Activated T-helper 2 cell treated with anti-CD3 and anti-CD28 coated beads, Interferon-gamma antibody, Interleukin-2, Interleukin-4, amounts not matched to agents 10 μg/mL and 5 μg/mL and 100 μg/mL, durations not matched to agents 14 hours and 24 hours and 36 hours (primary cell): Measurements from ENCODE around the gene SAMM50. TPM values are rescaled to one million over a fixed set of nuclear protein-coding genes. Genes with fewer than 3 reads are reported as not detected.

Experiments
- DNase-seq: peaks from one replicate; pipeline ENCODE4 v3.0.0; 2021; ENCODE audit warnings: low spot score
- H3K27ac Mint-ChIP-seq: one replicate; pipeline ENCODE4 v1.8.0; 2021; ENCODE audit warnings: mixed read lengths
- H3K27me3 Mint-ChIP-seq: one replicate; pipeline ENCODE4 v1.8.0; 2021; ENCODE audit warnings: low read depth, mixed read lengths
- H3K36me3 Mint-ChIP-seq: one replicate; pipeline ENCODE4 v1.8.0; 2021; ENCODE audit warnings: low read depth, mixed read lengths
- H3K4me1 Mint-ChIP-seq: one replicate; pipeline ENCODE4 v1.8.0; 2021; ENCODE audit warnings: low read depth, mixed read lengths
- H3K4me3 Mint-ChIP-seq: one replicate; pipeline ENCODE4 v1.8.0; 2021; ENCODE audit warnings: low read depth, mild to moderate bottlenecking, moderate library complexity, mixed read lengths
- H3K9me3 Mint-ChIP-seq: one replicate; pipeline ENCODE4 v1.8.0; 2021; ENCODE audit warnings: mixed read lengths
- intact Hi-C: fragments of 100-400 bp; cut with micrococcal nuclease; formaldehyde crosslinking; loops from one replicate; pipeline ENCODE4 v1.15.1; 2023
- total RNA-seq: library from RNA; stranded (reverse); gene quantifications from 2 replicates; pipeline ENCODE4 v1.2.3, GENCODE V29; 2022

Gene SAMM50
- total RNA-seq, 1 donor from 2014 or later, result 59.0 TPM

DNA sequence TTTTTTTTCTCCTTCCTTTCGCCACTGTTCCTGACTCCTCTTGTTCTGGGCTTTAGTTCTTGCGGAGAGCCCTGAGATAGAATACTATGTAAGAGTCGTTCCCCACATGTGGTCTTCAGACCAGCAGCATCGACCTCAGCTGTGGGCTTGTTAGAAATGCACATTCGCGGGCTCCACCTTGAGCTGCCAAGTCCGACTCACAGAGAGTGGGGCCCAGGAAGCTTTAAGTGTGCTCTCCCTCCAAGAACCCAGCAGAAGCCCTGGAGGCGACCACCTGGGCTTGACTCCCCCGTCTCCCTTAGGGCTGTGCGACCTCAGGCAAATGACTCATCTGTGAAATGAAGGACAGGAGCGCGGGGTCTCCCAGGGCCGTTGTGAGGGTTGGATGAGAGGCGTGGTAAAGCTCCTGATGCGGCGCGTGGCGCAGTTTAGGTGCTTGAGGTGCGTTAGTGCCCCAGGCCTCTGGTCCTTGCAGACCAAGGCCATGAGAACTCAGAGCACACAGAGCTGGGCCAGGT lies 18.8 kb downstream of the SAMM50 start:
- Mint-ChIP-seq H3K36me3 (peaks cover 68% of the 10 kb centered on the region), H3K27ac (no peak overlapping the region), H3K4me3 (no peak overlapping the region), H3K27me3 (no peaks in the 10 kb centered on the region), H3K9me3 (no peaks in the 10 kb centered on the region), H3K4me1 (no peaks in the 10 kb centered on the region)
- no peak for DNase-seq
- intact Hi-C loops, result no loop called here

DNA sequence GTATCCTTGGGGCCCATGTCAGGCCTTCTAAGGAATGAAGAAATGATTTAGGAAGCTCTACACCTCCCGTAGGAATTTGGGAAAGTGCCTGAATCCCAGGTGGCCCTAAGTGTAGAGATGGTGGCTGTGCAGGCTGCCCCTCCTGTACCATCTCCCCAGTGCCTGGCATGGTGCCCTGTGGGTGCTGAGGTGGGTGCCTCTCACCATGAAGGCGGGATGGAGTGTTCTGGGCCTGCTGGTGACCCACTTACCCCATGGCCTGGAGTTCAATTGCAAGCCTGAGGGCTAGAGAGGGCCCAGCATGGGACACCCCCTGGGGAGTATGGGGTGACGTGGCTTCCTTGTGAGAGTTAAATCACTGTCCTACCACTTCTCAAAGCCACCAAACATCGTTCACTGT lies 19.8 kb downstream of the SAMM50 start:
- no peak for DNase-seq
- Mint-ChIP-seq H3K4me3 (no peak overlapping the region), H3K4me1 (no peaks in the 10 kb centered on the region), H3K27ac (no peak overlapping the region), H3K9me3 (no peaks in the 10 kb centered on the region), H3K36me3 (peaks cover 69% of the 10 kb centered on the region), H3K27me3 (no peaks in the 10 kb centered on the region)
- intact Hi-C loops, result no loop called here

DNA sequence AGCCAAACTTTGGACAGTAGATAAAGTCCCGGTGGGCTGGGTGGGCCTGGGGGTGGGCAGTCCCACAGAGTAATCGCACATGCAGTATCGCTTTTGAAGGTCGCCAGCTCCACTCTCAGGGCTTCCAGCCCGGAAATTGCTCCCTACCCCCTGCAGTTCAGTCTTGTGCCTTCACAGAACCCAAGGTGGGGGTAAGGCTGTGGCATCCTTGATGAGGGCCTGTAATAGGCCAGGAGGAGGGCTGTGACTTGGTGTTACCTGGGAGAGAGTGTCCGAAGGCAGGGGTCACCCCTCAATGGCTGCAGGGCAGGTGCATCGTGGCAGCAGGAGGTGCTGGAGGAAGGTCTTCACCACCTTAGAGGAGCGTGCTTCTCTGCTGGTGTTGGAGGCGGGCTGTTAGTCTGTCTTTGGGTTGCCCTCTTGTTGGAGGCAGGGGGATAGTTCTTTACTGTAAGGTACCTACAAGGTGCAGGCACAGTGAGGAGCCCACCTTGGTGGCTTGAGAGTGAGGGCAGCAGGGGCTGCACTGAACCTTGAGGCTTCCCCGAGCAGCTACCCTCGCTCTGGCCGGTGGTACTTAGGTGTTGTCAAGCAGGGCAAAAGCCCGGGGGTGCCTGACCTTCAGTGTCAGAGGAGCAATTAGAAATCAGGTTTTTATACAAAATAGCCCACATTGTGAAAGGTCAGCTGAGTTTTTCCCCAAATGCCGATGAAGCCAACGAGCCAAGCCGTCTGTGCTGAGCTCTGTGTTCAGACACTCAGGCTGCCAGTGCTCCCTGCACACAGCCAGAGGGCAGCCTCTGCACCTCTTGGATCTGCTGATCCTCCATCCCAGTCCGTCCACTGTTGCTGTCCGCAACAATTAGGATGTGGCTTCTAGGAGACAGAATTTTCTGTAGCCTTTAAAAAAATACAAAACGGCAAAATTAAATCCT lies 21.9 kb downstream of the SAMM50 start:
- no peak overlapping the region for H3K27ac Mint-ChIP-seq
- H3K27me3 Mint-ChIP-seq, result no peaks in the 10 kb centered on the region
- H3K4me3 Mint-ChIP-seq, result no peak overlapping the region
- no peak for DNase-seq
- peaks cover 74% of the 10 kb centered on the region for H3K36me3 Mint-ChIP-seq
- H3K4me1 Mint-ChIP-seq, result no peaks in the 10 kb centered on the region
- H3K9me3 Mint-ChIP-seq, result no peaks in the 10 kb centered on the region
- intact Hi-C loops, result no loop called here

DNA sequence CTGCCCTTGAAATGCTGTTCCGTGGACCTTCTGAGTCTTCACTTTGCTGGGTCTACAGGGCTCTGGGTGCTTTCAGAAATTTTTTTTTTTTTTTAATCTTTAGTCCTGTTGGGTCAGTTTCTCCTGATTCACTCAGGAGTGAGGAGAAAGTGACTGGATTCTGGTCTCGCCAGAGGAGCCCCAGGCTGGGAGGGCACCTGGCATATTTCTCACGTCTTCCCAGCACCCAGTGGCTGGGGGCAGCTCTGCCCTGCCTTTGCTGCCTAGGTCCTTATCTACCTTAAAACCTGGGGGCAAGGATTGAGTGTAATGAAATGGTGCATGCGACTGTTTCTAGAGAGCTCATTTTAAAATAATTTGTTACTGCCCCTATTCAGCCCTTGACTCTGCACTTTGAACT lies 23.3 kb downstream of the SAMM50 start:
- intact Hi-C loops, result no loop called here
- Mint-ChIP-seq H3K4me3 (no peak overlapping the region), H3K27ac (no peak overlapping the region), H3K4me1 (no peaks in the 10 kb centered on the region), H3K27me3 (no peaks in the 10 kb centered on the region), H3K9me3 (no peaks in the 10 kb centered on the region), H3K36me3 (peaks cover 67% of the 10 kb centered on the region)
- no peak for DNase-seq

DNA sequence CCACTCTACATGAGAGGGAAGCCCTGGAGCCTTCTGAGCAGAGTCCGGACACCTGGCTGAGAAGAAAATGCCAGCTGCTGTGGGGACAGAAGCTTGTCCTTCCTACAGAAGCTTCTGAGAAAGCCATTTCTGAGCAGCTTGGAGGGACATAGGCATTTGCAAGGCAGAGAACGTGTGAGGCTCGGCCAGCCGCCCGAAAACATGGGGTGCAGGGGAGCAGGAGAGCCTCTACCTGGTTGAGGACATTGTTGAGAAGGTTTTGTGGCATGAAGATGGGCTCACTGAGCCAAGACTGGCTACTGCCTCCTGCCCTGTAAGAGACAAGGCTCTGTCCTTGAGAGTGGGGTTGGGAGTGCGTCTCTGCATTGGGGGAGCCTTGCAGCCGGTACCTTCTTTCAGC lies 25.3 kb downstream of the SAMM50 start:
- no peak overlapping the region for H3K4me3 Mint-ChIP-seq
- H3K27me3 Mint-ChIP-seq, result no peaks in the 10 kb centered on the region
- intact Hi-C loops, result no loop called here
- no peak for DNase-seq
- H3K4me1 Mint-ChIP-seq, result no peaks in the 10 kb centered on the region
- H3K36me3 Mint-ChIP-seq, result peaks cover 63% of the 10 kb centered on the region
- H3K27ac Mint-ChIP-seq, result no peak overlapping the region
- H3K9me3 Mint-ChIP-seq, result no peaks in the 10 kb centered on the region

DNA sequence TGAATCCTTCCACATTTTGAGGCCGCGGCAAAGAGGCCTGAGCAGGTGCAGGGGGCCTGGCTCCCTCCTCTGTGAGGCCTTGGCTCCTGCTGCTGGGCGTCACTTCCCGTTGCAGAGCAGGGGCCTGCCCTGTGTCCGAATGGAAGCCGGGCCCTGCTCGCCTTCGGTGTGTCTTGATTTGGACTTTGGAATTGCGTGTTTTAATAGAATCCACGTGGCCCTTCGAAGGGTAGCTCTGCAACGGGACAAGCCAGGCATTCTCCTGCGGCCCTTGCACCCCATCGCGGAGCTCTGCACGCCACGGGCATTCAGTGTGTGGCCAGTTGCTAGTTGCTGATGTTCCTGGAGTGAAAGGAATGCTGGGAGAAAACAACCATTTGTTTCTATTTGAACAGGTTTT lies 25.8 kb downstream of the SAMM50 start:
- intact Hi-C loops, result no loop called here
- Mint-ChIP-seq H3K27ac (no peak overlapping the region), H3K4me1 (no peaks in the 10 kb centered on the region), H3K36me3 (peaks cover 61% of the 10 kb centered on the region), H3K27me3 (no peaks in the 10 kb centered on the region), H3K9me3 (no peaks in the 10 kb centered on the region), H3K4me3 (no peak overlapping the region)
- DNase-seq, result no peak

DNA sequence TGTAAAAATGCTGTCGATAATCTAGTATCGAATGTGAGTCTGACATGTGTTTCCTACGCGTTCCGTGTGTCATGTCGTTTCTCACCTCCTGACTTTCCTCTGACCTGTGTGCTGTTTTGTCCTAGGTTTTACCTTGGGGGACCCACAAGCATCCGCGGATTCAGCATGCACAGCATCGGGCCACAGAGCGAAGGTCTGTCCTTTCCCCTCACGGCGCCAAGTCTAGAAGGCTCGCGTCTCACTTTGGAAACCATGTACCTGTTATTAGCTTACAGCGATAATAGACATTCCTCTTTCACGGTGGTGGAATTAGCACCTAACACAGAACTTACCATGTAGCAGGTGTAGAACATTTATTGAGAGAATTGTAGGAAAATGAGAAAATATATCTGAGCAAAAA lies 28.6 kb downstream of the SAMM50 start:
- Mint-ChIP-seq H3K27me3 (no peaks in the 10 kb centered on the region), H3K9me3 (no peaks in the 10 kb centered on the region), H3K4me1 (no peaks in the 10 kb centered on the region), H3K4me3 (no peak overlapping the region), H3K27ac (no peak overlapping the region), H3K36me3 (peaks cover 59% of the 10 kb centered on the region)
- no peak for DNase-seq
- intact Hi-C loops, result no loop called here

DNA sequence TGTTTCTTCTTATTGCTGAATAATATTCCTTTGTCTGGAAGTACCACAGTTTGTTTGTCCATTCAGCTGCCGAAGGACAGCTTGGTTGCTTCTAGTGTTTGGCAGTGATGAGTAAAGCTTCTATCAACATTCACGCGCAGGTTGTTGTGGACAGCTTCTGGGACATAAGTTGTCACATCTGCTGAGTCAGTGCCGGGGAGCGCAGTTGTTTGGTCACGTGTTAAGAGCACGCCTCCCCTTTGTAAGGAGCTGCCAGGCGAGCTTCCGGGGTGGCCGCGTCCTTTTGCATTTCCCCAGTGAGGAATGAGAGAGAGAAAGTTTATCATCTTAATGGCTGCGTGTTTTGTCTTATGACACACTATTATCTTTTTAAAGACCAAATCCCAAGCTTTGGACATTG lies 30.3 kb downstream of the SAMM50 start:
- Mint-ChIP-seq H3K4me1 (no peaks in the 10 kb centered on the region), H3K4me3 (no peak overlapping the region), H3K27ac (no peak overlapping the region), H3K36me3 (peaks cover 51% of the 10 kb centered on the region), H3K27me3 (no peaks in the 10 kb centered on the region), H3K9me3 (no peaks in the 10 kb centered on the region)
- DNase-seq, result no peak
- intact Hi-C loops, result no loop called here

DNA sequence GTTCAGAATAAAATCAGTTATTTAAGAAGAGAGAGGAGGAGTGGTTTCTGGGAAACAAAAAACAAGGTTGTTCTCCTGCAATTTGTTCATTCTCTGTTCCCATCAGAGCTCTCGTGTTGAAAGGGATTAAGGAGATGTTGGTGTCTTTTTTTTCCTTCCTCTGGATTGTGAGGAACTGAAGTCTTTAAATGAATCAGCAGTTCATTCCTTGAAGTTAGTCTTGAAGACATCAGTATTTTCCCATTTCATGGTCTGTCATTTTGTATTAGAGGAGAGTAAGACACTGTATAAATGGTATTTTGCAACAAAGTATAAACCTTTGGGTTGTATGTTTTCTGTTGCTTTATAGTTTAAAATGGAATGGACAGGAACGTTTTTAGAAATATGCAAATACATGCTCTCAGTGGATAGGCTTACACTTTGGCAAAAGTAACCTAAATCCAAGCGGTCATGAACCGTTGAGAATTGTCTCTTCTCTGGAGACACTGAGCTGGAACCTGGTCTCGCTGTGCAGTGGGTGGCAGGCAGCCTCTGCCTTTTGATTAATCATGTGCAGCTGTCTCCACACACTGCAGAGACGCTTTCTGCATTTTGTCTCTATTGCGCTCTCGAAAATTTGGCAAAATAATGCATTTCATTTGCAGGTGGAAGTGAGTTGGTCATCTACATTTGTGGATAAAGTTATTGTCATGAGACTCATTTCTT lies 33.0 kb downstream of the SAMM50 start:
- Mint-ChIP-seq H3K27ac (no peak overlapping the region), H3K9me3 (no peaks in the 10 kb centered on the region), H3K4me1 (peaks cover under 1% of the 10 kb centered on the region), H3K27me3 (no peaks in the 10 kb centered on the region), H3K4me3 (no peak overlapping the region), H3K36me3 (peaks cover 61% of the 10 kb centered on the region)
- intact Hi-C loops, result no loop called here
- no peak for DNase-seq

DNA sequence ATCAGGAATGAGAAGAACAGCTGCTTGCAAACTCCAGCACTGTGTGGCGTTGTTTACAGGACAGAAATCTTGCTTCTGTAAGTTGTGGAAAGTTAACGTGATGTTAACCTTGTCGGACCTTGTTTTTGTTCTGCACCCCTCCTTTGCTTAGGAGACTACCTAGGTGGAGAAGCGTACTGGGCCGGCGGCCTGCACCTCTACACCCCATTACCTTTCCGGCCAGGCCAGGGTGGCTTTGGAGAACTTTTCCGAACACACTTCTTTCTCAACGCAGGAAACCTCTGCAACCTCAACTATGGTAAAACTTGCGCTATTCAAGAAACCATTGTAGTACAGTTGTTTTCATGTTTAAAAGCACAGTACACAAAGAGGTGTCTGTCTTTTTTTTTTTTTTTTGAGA lies 33.7 kb downstream of the SAMM50 start:
- intact Hi-C loops, result no loop called here
- Mint-ChIP-seq H3K27ac (no peak overlapping the region), H3K9me3 (no peaks in the 10 kb centered on the region), H3K36me3 (peaks cover 63% of the 10 kb centered on the region), H3K4me3 (no peak overlapping the region), H3K4me1 (peaks cover 3% of the 10 kb centered on the region), H3K27me3 (no peaks in the 10 kb centered on the region)
- DNase-seq, result no peak

DNA sequence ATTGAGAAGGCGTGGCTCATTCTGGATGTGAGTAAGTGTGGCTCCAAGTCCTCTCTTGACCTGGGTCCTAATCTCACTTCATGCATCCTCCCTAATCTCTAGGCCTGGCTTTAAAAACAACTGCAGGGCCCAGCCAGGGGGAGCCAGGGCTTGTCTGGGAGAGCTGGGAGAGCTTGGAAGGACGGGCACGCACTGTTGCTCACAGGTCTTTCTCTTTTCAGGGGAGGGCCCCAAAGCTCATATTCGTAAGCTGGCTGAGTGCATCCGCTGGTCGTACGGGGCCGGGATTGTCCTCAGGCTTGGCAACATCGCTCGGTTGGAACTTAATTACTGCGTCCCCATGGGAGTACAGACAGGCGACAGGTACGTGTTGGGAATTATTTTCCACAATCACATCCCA lies 34.8 kb downstream of the SAMM50 start:
- Mint-ChIP-seq H3K9me3 (no peaks in the 10 kb centered on the region), H3K27me3 (no peaks in the 10 kb centered on the region), H3K4me3 (no peak overlapping the region), H3K36me3 (peaks cover 71% of the 10 kb centered on the region), H3K27ac (no peak overlapping the region), H3K4me1 (peaks cover 8% of the 10 kb centered on the region)
- intact Hi-C loops, result no loop called here
- no peak for DNase-seq

DNA sequence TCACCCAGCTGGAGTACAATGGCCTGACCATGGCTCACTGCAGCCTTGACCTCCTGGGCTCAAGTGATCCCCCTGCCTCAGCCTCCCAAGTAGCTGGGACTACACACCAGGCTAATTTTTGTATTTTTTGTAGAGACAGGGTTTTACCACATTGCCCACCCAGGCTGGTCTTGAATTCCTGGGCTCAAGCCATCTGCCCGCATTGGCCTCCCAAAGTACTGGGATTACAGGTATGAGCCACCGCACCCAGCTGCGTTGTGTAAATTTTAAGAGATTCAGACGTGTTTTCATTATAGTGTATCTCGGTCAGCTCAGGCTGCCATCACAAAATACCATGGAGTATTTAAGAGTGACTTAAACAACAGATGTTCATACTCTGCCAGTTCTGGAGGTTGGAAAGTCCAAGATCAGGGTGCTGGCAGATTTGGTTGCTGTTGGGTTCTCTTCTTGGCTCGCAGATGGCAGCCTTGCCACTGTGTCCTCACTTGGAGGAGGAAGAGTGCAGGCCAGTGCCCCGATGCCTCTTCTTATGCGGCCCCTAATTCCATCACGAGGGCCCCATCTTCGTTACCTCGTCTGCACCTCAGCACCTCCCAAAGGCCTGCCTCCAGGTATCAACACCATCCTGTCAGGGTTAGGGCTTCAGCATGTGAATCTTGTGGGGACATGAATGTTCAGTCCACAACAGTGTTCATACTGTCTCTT lies 36.2 kb downstream of the SAMM50 start:
- Mint-ChIP-seq H3K4me1 (peaks cover 14% of the 10 kb centered on the region), H3K4me3 (no peak overlapping the region), H3K27ac (no peak overlapping the region), H3K9me3 (no peaks in the 10 kb centered on the region), H3K36me3 (peaks cover 68% of the 10 kb centered on the region), H3K27me3 (no peaks in the 10 kb centered on the region)
- intact Hi-C loops, result no loop called here
- no peak for DNase-seq
